Testis (tissue), 3 donors: Measurements from ENCODE around the gene ZBTB20. TPM values are rescaled to one million over a fixed set of nuclear protein-coding genes. Genes with fewer than 3 reads are reported as not detected.

Experiments
- DNase-seq: peaks from one replicate; pipeline ENCODE4 v3.0.0-alpha.2; 2019
- H3K27ac ChIP-seq, 2 donors: fragments of 200-600 bp; sonication (generic); one replicate each; pipeline ENCODE4 v1.5.1; 2019
- H3K27me3 ChIP-seq: fragments of 200-600 bp; sonication (generic); one replicate; pipeline ENCODE4 v1.5.1; 2019
- H3K36me3 ChIP-seq: fragments of 200-600 bp; sonication (generic); one replicate; pipeline ENCODE4 v1.5.1; 2017; ENCODE audit warnings: low read depth; ENCODE audit errors: missing control alignments
- H3K4me1 ChIP-seq: fragments of 200-600 bp; sonication (generic); one replicate; pipeline ENCODE4 v1.5.1; 2019
- H3K4me3 ChIP-seq, 2 donors: fragments of 200-600 bp; sonication (generic); one replicate each; pipeline ENCODE4 v1.5.1; 2017 to 2019
- H3K9me3 ChIP-seq: fragments of 200-600 bp; sonication (generic); one replicate; pipeline ENCODE4 v1.5.1; 2017
- POLR2A ChIP-seq: fragments of 450-650 bp; IDR thresholded peaks from one replicate; pipeline ENCODE4 v1.6.1; 2017; ENCODE audit warnings: antibody characterized with exemption, mild to moderate bottlenecking, moderate library complexity
- WGBS, 2 donors: methylation state at CpG; one replicate each; pipeline ENCODE4 v1.1.5; 2018; 5-methylcytosine and 5-hydroxymethylcytosine counted together
- intact Hi-C: fragments of 100-400 bp; cut with DNase I; formaldehyde crosslinking; loops from one replicate; pipeline ENCODE4 v1.15.1; 2023; ENCODE audit warnings: low total_unique reads
- polyA plus RNA-seq: library from polyadenylated mRNA; stranded (reverse); fragments of 350-450 nt; fragmentation: Illumina TruSeq; extraction: RNeasy Lipid Tissue Mini Kit (QIAGEN cat#74804); gene quantifications from one replicate; pipeline ENCODE4 v1.2.3, GENCODE V29; 2014; ENCODE audit warnings: low read depth, low replicate concordance; ENCODE audit not compliant: insufficient read depth
- total RNA-seq, 2 donors: library from RNA; depleted of rRNA; stranded (reverse); fragments of >200 nt; gene quantifications; one replicate each; pipeline ENCODE4 v1.2.3, GENCODE V29; 2016
- TF ChIP-seq, protein P1 (sequence below), 3 experiments: fragments of 450-650 bp in 2 of 3; fragments of 200-600 bp in 1 of 3; sonication (generic) in 1 of 3; IDR thresholded peaks; one replicate each; pipeline ENCODE4 v1.5.1; 2016 to 2019; ENCODE audit warnings: antibody characterized with exemption in 3 of 3, mild to moderate bottlenecking in 2 of 3, moderate library complexity in 1 of 3

The ZBTB20 gene
- total and polyA plus RNA-seq, 3 donors from 2014 or later, result 36.8 to 179 (median 126) TPM

- H3K27me3 ChIP-seq, result no peaks in the 10 kb centered on the region
- peak overlapping the region; percentile 2 to 32 for H3K27ac ChIP-seq
- intact Hi-C loops, result no loop called here
- no peak overlapping the region for H3K4me3 ChIP-seq
- TF ChIP-seq POLR2A, result no peak
- TF ChIP-seq, protein P1, sequence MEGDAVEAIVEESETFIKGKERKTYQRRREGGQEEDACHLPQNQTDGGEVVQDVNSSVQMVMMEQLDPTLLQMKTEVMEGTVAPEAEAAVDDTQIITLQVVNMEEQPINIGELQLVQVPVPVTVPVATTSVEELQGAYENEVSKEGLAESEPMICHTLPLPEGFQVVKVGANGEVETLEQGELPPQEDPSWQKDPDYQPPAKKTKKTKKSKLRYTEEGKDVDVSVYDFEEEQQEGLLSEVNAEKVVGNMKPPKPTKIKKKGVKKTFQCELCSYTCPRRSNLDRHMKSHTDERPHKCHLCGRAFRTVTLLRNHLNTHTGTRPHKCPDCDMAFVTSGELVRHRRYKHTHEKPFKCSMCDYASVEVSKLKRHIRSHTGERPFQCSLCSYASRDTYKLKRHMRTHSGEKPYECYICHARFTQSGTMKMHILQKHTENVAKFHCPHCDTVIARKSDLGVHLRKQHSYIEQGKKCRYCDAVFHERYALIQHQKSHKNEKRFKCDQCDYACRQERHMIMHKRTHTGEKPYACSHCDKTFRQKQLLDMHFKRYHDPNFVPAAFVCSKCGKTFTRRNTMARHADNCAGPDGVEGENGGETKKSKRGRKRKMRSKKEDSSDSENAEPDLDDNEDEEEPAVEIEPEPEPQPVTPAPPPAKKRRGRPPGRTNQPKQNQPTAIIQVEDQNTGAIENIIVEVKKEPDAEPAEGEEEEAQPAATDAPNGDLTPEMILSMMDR (IDR thresholded peaks at IDR 0.05), result no peak
- DNase-seq, result no peak
- 77 to 88% methylated on average over 10 of the region's 10 CpGs for WGBS, 2 donors
- H3K4me1 ChIP-seq, result peaks cover 48% of the 10 kb centered on the region
- no peaks in the 10 kb centered on the region for H3K9me3 ChIP-seq
- no peaks in the 10 kb centered on the region for H3K36me3 ChIP-seq
These were observed 705.7 kb downstream of the ZBTB20 start for GRCh38 chr3:114441386-114441785.

DNA sequence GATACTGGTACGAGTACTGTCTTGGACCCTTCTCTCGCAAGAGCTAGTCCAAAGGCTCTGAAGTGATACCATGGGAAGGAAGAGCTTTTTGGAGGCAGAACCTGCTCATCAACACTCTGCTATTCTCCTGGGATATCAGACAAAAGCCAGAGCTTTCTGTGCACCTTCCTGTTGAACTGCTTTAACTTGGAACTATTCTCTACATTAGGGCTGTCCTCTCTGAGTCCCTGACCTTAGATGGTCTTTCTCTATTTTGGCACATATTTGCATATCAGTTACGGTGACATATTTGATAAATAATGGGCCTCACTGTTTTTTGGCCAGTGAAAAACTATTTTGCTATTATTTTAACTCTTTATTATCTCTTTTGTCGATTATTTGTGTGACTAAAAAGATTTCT lies 706.4 kb downstream of the ZBTB20 start:
- no peak overlapping the region for H3K4me3 ChIP-seq
- no peaks in the 10 kb centered on the region for H3K27me3 ChIP-seq
- H3K36me3 ChIP-seq, result no peaks in the 10 kb centered on the region
- H3K9me3 ChIP-seq, result no peaks in the 10 kb centered on the region
- peak overlapping the region; percentile 2 to 13 for H3K27ac ChIP-seq
- H3K4me1 ChIP-seq, result peaks cover 41% of the 10 kb centered on the region
- TF ChIP-seq POLR2A, result no peak
- TF ChIP-seq, protein P1 (IDR thresholded peaks at IDR 0.05), result no peak
- WGBS, 2 donors, result 60 to 64% methylated on average over 4 of the region's 4 CpGs
- no peak for DNase-seq
- intact Hi-C loops, result no loop called here

GRCh38 chr3:114439284-114439683 lies 707.8 kb downstream of the ZBTB20 start:
- no peak for DNase-seq
- Histone ChIP-seq H3K27me3 (no peaks in the 10 kb centered on the region), H3K4me1 (peaks cover 29% of the 10 kb centered on the region), H3K36me3 (no peaks in the 10 kb centered on the region), H3K9me3 (no peaks in the 10 kb centered on the region), H3K27ac (peak overlapping the region in 1 of 2 donors; percentile 33), H3K4me3 (no peak overlapping the region)
- intact Hi-C loops, result no loop called here
- WGBS, 2 donors, result 87 to 98% methylated on average over 1 of the region's 1 CpG
- TF ChIP-seq POLR2A, result no peak
- TF ChIP-seq, protein P1 (IDR thresholded peaks at IDR 0.05), result no peak

GRCh38 chr3:114437897-114438296 lies 709.2 kb downstream of the ZBTB20 start:
- TF ChIP-seq, protein P1 (IDR thresholded peaks at IDR 0.05), result no peak
- no peak for TF ChIP-seq POLR2A
- intact Hi-C loops, result no loop called here
- Histone ChIP-seq H3K27ac (no peak overlapping the region), H3K4me1 (peaks cover 22% of the 10 kb centered on the region), H3K27me3 (no peaks in the 10 kb centered on the region), H3K36me3 (no peaks in the 10 kb centered on the region), H3K9me3 (no peaks in the 10 kb centered on the region), H3K4me3 (no peak overlapping the region)
- WGBS, 2 donors, result 92 to 94% methylated on average over 2 of the region's 2 CpGs
- DNase-seq, result no peak

DNA sequence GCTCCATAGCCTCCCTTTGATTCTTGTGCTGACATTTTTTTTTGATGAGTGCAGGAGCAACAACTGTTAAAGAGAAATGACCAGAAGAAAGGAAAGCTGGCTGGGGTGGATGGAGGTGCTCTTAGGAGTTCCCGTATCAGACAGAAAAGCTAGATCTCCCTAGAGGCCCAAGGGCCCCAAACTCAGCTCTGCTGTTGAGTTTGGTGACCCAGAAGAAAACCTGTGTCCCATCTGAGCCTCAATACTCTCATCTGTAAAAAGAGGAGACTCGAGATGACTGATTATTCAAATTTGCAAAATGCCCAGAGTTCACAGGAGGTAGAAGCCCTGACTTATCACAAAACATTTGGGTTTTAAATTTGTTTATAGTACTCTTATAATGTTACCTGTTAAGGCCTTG lies 710.9 kb downstream of the ZBTB20 start:
- Histone ChIP-seq H3K9me3 (no peaks in the 10 kb centered on the region), H3K27ac (no peak overlapping the region), H3K4me3 (no peak overlapping the region), H3K36me3 (no peaks in the 10 kb centered on the region), H3K27me3 (no peaks in the 10 kb centered on the region), H3K4me1 (peaks cover 7% of the 10 kb centered on the region)
- intact Hi-C loops, result no loop called here
- WGBS, 2 donors, result 64 to 94% methylated on average over 2 of the region's 2 CpGs
- DNase-seq, result no peak
- no peak for TF ChIP-seq POLR2A
- TF ChIP-seq, protein P1 (IDR thresholded peaks at IDR 0.05), result no peak
